ENCODE measurements around the gene CSK. TPM values are rescaled to one million over a fixed set of nuclear protein-coding genes. Genes with fewer than 3 reads are reported as not detected.

Gene CSK
- total RNA-seq, 2 donors from 2014 or later = 11.2 to 15.2 TPM

- no peak overlapping the region for H3K4me3 ChIP-seq
- TF ChIP-seq, protein P1, sequence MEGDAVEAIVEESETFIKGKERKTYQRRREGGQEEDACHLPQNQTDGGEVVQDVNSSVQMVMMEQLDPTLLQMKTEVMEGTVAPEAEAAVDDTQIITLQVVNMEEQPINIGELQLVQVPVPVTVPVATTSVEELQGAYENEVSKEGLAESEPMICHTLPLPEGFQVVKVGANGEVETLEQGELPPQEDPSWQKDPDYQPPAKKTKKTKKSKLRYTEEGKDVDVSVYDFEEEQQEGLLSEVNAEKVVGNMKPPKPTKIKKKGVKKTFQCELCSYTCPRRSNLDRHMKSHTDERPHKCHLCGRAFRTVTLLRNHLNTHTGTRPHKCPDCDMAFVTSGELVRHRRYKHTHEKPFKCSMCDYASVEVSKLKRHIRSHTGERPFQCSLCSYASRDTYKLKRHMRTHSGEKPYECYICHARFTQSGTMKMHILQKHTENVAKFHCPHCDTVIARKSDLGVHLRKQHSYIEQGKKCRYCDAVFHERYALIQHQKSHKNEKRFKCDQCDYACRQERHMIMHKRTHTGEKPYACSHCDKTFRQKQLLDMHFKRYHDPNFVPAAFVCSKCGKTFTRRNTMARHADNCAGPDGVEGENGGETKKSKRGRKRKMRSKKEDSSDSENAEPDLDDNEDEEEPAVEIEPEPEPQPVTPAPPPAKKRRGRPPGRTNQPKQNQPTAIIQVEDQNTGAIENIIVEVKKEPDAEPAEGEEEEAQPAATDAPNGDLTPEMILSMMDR (IDR thresholded peaks at IDR 0.05) = no peak
- TF ChIP-seq POLR2A (IDR thresholded peaks at IDR 0.05) = no peak
- WGBS, 2 donors = 55 to 62% methylated on average over 3 to 6 of the region's 6 CpGs
These were observed 41.4 kb downstream of the CSK start for GRCh38 chr15:74823324-74823723.

DNA sequence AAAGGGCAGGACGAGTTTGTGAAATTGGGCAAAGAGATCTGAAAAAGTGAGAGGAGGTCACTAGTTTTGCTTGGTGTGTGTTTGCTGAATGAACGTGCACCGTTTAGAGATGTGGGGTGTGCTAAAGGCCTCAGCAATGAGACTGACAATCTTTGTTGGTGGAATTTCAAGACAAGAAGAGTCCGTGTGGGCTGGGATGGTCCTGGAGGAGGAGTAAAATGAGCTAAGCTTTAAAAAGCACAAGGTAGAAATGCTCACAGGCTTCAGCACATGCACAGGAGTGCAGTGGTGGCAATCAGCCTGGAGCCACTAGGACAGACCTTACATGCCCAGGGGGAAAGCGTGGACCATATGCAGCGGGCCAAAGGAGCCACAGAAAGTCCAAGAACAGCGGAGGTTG, 43.1 kb downstream of the CSK start:
- Histone ChIP-seq H3K27ac (no peak overlapping the region), H3K9me3 (no peaks in the 10 kb centered on the region), H3K27me3 (peaks cover 0 to 18% of the 10 kb centered on the region in 2 donors), H3K4me1 (peaks cover 6% of the 10 kb centered on the region), H3K36me3 (replicated peaks in 1 of 2; ENCODE audit: insufficient read depth in 1 of 2, low read depth in 2 of 2) (no peaks in the 10 kb centered on the region), H3K4me3 (no peak overlapping the region)
- WGBS, 2 donors = 71 to 73% methylated on average over 7 of the region's 7 CpGs
- DNase-seq = no peak
- intact Hi-C loops (cut with DNase I) = no loop called here
- TF ChIP-seq, protein P1 (IDR thresholded peaks at IDR 0.05) = no peak
- no peak for TF ChIP-seq POLR2A (IDR thresholded peaks at IDR 0.05)
- no peak for ATAC-seq

More at GRCh38 chr15:74823324-74823723, 41.4 kb downstream of the CSK start:
- peaks cover 0 to 17% of the 10 kb centered on the region in 2 donors for H3K27me3 ChIP-seq
- no peak overlapping the region for H3K27ac ChIP-seq
- ATAC-seq = no peak
- H3K9me3 ChIP-seq = no peaks in the 10 kb centered on the region
- no peaks in the 10 kb centered on the region for H3K36me3 ChIP-seq (replicated peaks in 1 of 2; ENCODE audit: insufficient read depth in 1 of 2, low read depth in 2 of 2)
- no peak for DNase-seq
- intact Hi-C loops (cut with DNase I) = no loop called here
- peaks cover 6% of the 10 kb centered on the region for H3K4me1 ChIP-seq

DNA sequence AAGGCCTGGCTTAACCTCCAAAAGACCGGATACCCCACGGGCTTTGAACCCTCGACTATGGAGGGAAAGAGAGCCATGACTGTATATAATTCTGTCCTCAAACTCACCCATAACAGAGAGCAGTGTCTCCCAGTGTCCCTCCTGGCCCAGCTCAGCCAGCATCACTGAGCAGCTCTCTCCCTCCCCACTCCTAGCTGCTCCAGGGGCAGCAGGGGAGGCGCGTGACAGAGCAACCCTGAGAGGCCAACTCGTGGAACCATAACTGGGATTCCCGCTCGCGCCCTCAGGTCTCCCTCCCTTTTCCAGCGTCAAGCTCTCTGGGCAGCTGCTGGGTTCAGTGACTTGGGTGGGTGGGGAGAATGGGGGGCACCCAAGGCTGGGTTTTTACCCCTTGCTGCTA, 44.0 kb downstream of the CSK start:
- H3K36me3 ChIP-seq (replicated peaks in 1 of 2; ENCODE audit: insufficient read depth in 1 of 2, low read depth in 2 of 2) = no peaks in the 10 kb centered on the region
- DNase-seq (no peak), ATAC-seq (no peak)
- peaks cover 0 to 18% of the 10 kb centered on the region in 2 donors for H3K27me3 ChIP-seq
- intact Hi-C loops (cut with DNase I) = no loop called here
- H3K4me3 ChIP-seq = no peak overlapping the region
- no peaks in the 10 kb centered on the region for H3K9me3 ChIP-seq
- WGBS, 2 donors = 45 to 52% methylated on average over 5 to 10 of the region's 10 CpGs
- H3K4me1 ChIP-seq = peaks cover 6% of the 10 kb centered on the region
- no peak for TF ChIP-seq POLR2A (IDR thresholded peaks at IDR 0.05)
- TF ChIP-seq, protein P1 (IDR thresholded peaks at IDR 0.05) = no peak
- no peak overlapping the region for H3K27ac ChIP-seq

- Histone ChIP-seq H3K4me1 (peaks cover 6% of the 10 kb centered on the region), H3K9me3 (no peaks in the 10 kb centered on the region), H3K4me3 (no peak within 1 kb of the TSS), H3K36me3 (replicated peaks in 1 of 2; ENCODE audit: insufficient read depth in 1 of 2, low read depth in 2 of 2) (no peaks in the 10 kb centered on the region), H3K27me3 (peaks cover 0 to 18% of the 10 kb centered on the region in 2 donors), H3K27ac (no peak within 1 kb of the TSS)
- DNase-seq = peak; percentile 26 to 62 (median 40)
- peak; percentile 64 for ATAC-seq
- TF ChIP-seq, protein P1 (IDR thresholded peaks at IDR 0.05) = no peak
- no peak for TF ChIP-seq POLR2A (IDR thresholded peaks at IDR 0.05)
- intact Hi-C loops (cut with DNase I) = no loop called here
- 0 to 6% methylated on average over 2 to 43 of the region's 44 CpGs for WGBS, 2 donors
These were observed 44.5 kb downstream of the CSK start, which contains the start of gene CPLX3 for GRCh38 chr15:74826364-74826819. Gene CPLX3 (plus strand): TSS chr15:74826627. CDS start chr15:74826704, 77 bp downstream.

DNA sequence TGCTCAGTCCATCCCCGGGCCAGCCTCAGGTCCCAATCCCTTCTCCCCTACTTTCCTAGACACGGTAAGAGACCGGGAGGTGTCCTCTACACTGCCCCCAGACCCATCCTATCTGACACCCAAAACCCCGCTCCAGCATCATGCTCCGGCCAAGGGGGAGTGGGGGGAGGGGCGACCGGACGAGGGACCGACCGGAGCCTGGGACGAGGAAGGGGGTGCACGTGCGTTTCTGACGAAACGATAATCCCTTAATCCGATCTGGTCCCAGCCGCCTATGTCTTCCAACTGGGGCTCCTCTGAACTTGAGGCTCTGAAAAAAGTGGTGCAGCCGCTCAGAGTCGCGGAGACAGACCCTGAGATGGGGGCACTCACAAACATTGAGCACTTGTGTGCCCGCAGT, 45.0 kb downstream of the CSK start:
- DNase-seq (no peak), ATAC-seq (no peak)
- H3K27ac ChIP-seq = no peak overlapping the region
- WGBS, 2 donors = 22 to 24% methylated on average over 18 to 21 of the region's 21 CpGs
- H3K27me3 ChIP-seq = peaks cover 0 to 18% of the 10 kb centered on the region in 2 donors
- H3K9me3 ChIP-seq = no peaks in the 10 kb centered on the region
- intact Hi-C loops (cut with DNase I) = no loop called here
- peaks cover 6% of the 10 kb centered on the region for H3K4me1 ChIP-seq
- TF ChIP-seq POLR2A (IDR thresholded peaks at IDR 0.05) = no peak
- TF ChIP-seq, protein P1 (IDR thresholded peaks at IDR 0.05) = no peak
- H3K4me3 ChIP-seq = no peak overlapping the region
- H3K36me3 ChIP-seq (replicated peaks in 1 of 2; ENCODE audit: insufficient read depth in 1 of 2, low read depth in 2 of 2) = no peaks in the 10 kb centered on the region
